HPDE6-E6E7 (cell line): ENCODE measurements around the gene ACKR4.
A peak's percentile ranks its signal among the peaks of the same experiment; 100 is the strongest.

ENCODE experiments used
- DNase-seq: peaks from one replicate; pipeline ENCODE4 v3.0.0; 2011; ENCODE audit warnings: missing footprints; ENCODE audit errors: extremely low spot score

The ACKR4 gene

GRCh38 chr3:132641837-132642538 is 44.9 kb downstream of the ACKR4 start:
- DNase-seq: peak; percentile 37

DNA sequence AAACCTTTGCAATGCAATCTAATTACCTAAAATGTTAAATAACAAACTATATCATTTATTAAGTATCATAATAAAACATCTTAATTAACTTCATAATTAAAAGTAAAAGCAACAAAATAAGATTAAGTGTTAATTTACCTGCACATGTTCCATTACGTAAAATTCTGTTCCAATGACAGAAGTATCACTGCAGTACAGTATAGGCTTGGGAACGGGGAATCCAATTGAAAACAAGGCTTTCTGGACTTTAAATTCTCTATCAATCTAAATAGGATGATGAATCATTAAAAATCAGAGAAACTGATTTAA is 45.4 kb downstream of the ACKR4 start:
- DNase-seq: no peak

- no peak for DNase-seq
Observed at GRCh38 chr3:132643366-132643765, 46.3 kb downstream of the ACKR4 start.

DNA sequence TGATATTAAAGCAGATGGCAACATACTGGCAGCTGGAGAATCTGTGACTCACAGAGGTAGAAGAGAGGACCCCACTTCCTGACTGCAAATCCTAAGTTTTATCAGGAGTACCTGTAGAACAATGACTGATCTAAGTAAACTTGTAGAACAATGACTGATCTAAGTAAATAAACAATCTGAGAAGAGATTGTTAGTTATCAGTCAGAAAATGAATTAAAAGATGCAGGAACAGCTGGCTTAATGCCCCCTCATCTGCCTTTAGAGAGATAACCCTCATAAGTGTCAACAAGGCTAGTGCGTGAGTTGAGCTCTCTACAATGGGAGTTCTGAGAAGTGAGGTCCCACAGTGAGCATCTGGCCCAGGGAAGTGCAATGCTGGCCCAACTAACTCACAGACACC is 48.0 kb downstream of the ACKR4 start:
- no peak for DNase-seq

DNA sequence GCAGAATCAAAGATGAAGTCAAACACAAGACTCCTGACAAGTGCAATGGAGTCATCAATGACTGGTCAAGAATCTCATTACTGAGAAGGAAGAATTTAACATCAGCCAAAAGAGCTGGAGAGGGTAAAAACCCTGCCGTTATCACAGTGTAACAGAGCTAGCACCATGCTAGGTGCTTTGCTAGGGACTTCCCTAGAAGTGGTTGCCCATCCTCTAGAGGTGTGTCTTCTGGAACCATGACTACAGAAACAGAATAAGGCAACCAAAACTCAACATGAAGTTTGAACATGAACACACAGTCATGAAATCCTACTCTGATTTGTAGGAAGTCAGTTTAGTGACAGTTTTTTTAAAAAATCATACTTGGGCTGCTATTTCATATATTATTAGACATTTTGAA is 53.1 kb downstream of the ACKR4 start:
- no peak for DNase-seq
